ENCODE measurements around the gene LPCAT2.

DNA sequence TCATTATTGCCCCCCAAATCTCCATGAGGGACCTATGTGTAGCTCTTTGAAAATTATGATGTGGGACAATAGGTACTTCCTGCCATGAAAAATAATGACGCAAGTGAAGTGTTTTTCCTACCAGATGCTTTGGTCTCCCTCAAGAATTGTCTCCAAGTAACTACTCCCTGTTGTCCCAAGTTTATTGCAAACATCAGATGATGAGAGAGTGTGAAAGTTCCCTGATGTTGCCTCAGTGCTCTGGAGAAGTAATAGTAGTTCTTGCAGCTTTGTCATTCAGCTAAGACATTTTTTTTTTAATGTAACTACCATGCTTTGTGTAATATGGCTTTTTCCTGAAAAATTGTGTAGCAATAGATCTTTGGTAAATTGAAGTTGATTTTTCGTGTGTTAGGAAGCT, 20.1 kb downstream of the LPCAT2 start:
- TF ChIP-seq OVOL2 (CRISPR knock-in tag; IDR thresholded peaks at IDR 0.05; ENCODE audit: borderline replicate concordance) (no peak), CTCF (IDR thresholded peaks at IDR 0.05) (no peak), EMX1 (CRISPR knock-in tag; IDR thresholded peaks at IDR 0.05) (no peak), SMAD3 (CRISPR knock-in tag; IDR thresholded peaks at IDR 0.05; ENCODE audit: borderline replicate concordance) (no peak), ATF3 (CRISPR knock-in tag; conservative IDR thresholded peaks at IDR 0.05) (no peak), NR2C2 (CRISPR knock-in tag; IDR thresholded peaks at IDR 0.05) (no peak), ZNF121 (CRISPR knock-in tag; IDR thresholded peaks at IDR 0.05) (no peak), CREB1 (CRISPR knock-in tag; IDR thresholded peaks at IDR 0.05) (no peak), PREB (CRISPR knock-in tag; IDR thresholded peaks at IDR 0.05; ENCODE audit: borderline replicate concordance) (no peak), ESRRA (CRISPR knock-in tag; IDR thresholded peaks at IDR 0.05; ENCODE audit: borderline replicate concordance) (no peak), NR3C1 (CRISPR knock-in tag; conservative IDR thresholded peaks at IDR 0.05; ENCODE audit: low read depth) (no peak)
- TF ChIP-seq, protein P1, sequence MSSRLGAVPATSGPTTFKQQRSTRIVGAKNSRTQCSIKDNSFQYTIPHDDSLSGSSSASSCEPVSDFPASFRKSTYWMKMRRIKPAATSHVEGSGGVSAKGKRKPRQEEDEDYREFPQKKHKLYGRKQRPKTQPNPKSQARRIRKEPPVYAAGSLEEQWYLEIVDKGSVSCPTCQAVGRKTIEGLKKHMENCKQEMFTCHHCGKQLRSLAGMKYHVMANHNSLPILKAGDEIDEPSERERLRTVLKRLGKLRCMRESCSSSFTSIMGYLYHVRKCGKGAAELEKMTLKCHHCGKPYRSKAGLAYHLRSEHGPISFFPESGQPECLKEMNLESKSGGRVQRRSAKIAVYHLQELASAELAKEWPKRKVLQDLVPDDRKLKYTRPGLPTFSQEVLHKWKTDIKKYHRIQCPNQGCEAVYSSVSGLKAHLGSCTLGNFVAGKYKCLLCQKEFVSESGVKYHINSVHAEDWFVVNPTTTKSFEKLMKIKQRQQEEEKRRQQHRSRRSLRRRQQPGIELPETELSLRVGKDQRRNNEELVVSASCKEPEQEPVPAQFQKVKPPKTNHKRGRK (CRISPR knock-in tag; IDR thresholded peaks at IDR 0.05; ENCODE audit: borderline replicate concordance), result no peak
- TF ChIP-seq, protein P2, sequence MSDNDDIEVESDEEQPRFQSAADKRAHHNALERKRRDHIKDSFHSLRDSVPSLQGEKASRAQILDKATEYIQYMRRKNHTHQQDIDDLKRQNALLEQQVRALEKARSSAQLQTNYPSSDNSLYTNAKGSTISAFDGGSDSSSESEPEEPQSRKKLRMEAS (CRISPR knock-in tag; IDR thresholded peaks at IDR 0.05), result no peak
